ENCODE results near the gene PTPRN2.
"Not testable (repeated sequence)": the region's sequence is repeated elsewhere in the genome, so short reads cannot be mapped to it uniquely, and the experiment has no call there.

PTPRN2 gene

GRCh38 chr7:157952050-157952667, 635.5 kb downstream of the PTPRN2 start:
- DNase-seq, result no peak

- no peak for DNase-seq
Measured at GRCh38 chr7:157951300-157952049, 636.1 kb downstream of the PTPRN2 start.

GRCh38 chr7:157949711-157950110, 637.9 kb downstream of the PTPRN2 start:
- no peak for DNase-seq

- no peak for DNase-seq
Measured at GRCh38 chr7:157947504-157947903, 640.1 kb downstream of the PTPRN2 start.

- no peak for DNase-seq
Measured at GRCh38 chr7:157946398-157947060, 641.1 kb downstream of the PTPRN2 start.

- no peak for DNase-seq
Measured at GRCh38 chr7:157945401-157945800, 642.2 kb downstream of the PTPRN2 start.

- no peak for DNase-seq
Measured at GRCh38 chr7:157944734-157945291, 642.8 kb downstream of the PTPRN2 start.

GRCh38 chr7:157944051-157944450, 643.6 kb downstream of the PTPRN2 start:
- DNase-seq, result no peak

- DNase-seq, result no peak
Measured at GRCh38 chr7:157943561-157943960, 644.1 kb downstream of the PTPRN2 start.

GRCh38 chr7:157941210-157941609, 646.4 kb downstream of the PTPRN2 start:
- no peak for DNase-seq

GRCh38 chr7:157940497-157940896, 647.1 kb downstream of the PTPRN2 start:
- no peak for DNase-seq

- no peak for DNase-seq
Measured at GRCh38 chr7:157938211-157938610, 649.4 kb downstream of the PTPRN2 start.

GRCh38 chr7:157937406-157937805, 650.2 kb downstream of the PTPRN2 start:
- DNase-seq, result no peak

GRCh38 chr7:157936976-157937375, 650.6 kb downstream of the PTPRN2 start:
- DNase-seq, result no peak

GRCh38 chr7:157935721-157936120, 651.9 kb downstream of the PTPRN2 start:
- not testable (repeated sequence) for DNase-seq

GRCh38 chr7:157933219-157934155, 654.1 kb downstream of the PTPRN2 start:
- not testable (repeated sequence) for DNase-seq

GRCh38 chr7:157932498-157933218, 655.0 kb downstream of the PTPRN2 start:
- DNase-seq, result no peak

- no peak for DNase-seq
Measured at GRCh38 chr7:157930926-157931466, 656.6 kb downstream of the PTPRN2 start.

GRCh38 chr7:157930441-157930840, 657.2 kb downstream of the PTPRN2 start:
- no peak for DNase-seq

GRCh38 chr7:157929671-157930070, 658.0 kb downstream of the PTPRN2 start:
- no peak for DNase-seq

- DNase-seq, result no peak
Measured at GRCh38 chr7:157928808-157929425, 658.7 kb downstream of the PTPRN2 start.
